H9 (cell line): Measurements from ENCODE around the gene DIAPH2. TPM values are rescaled to one million over a fixed set of nuclear protein-coding genes. Genes with fewer than 3 reads are reported as not detected.

Experiments
- DNase-seq: peaks from one replicate; pipeline ENCODE4 v3.0.0-alpha.2; 2017
- H2AFZ ChIP-seq: one replicate; pipeline ENCODE4 v1.6.1; 2013; ENCODE audit warnings: mild to moderate bottlenecking, low read length, control low read depth, moderate library complexity
- H2AK5ac ChIP-seq: 2 replicates; pipeline ENCODE4 v1.6.1; 2013; ENCODE audit warnings: low read length, control low read depth, mixed read lengths; ENCODE audit not compliant: insufficient read length
- H2BK120ac ChIP-seq: one replicate; pipeline ENCODE4 v1.6.1; 2013; ENCODE audit warnings: low read depth, mild to moderate bottlenecking, low read length, control low read depth, inconsistent platforms; ENCODE audit not compliant: poor library complexity, severe bottlenecking
- H2BK12ac ChIP-seq: 2 replicates; pipeline ENCODE4 v1.6.1; 2013; ENCODE audit warnings: low read length, control low read depth, mixed read lengths, low read depth; ENCODE audit not compliant: insufficient read length
- H2BK15ac ChIP-seq: 2 replicates; pipeline ENCODE4 v1.6.1; 2013; ENCODE audit warnings: low read depth, low read length, control low read depth
- H2BK20ac ChIP-seq: one replicate; pipeline ENCODE4 v1.6.1; 2013; ENCODE audit warnings: low read depth, mild to moderate bottlenecking, low read length, control low read depth, inconsistent platforms; ENCODE audit not compliant: poor library complexity, severe bottlenecking
- H2BK5ac ChIP-seq: 2 replicates; pipeline ENCODE4 v1.6.1; 2013; ENCODE audit warnings: low read length, control low read depth, mixed read lengths; ENCODE audit not compliant: insufficient read length
- H3K14ac ChIP-seq: 2 replicates; pipeline ENCODE4 v1.6.1; 2013; ENCODE audit warnings: low read length, control low read depth; ENCODE audit not compliant: insufficient read depth
- H3K18ac ChIP-seq: 2 replicates; pipeline ENCODE4 v1.6.1; 2013; ENCODE audit warnings: low read depth, mild to moderate bottlenecking, mixed read lengths, low read length, control low read depth; ENCODE audit not compliant: insufficient read length
- H3K23ac ChIP-seq: 2 replicates; pipeline ENCODE4 v1.6.1; 2013; ENCODE audit warnings: low read length, control low read depth, mixed read lengths, low read depth; ENCODE audit not compliant: insufficient read length
- H3K23me2 ChIP-seq: 2 replicates; pipeline ENCODE4 v1.6.1; 2013; ENCODE audit warnings: low read depth, mild to moderate bottlenecking, mixed read lengths, low read length, control low read depth; ENCODE audit not compliant: insufficient read length, poor library complexity, severe bottlenecking
- H3K27ac ChIP-seq: 2 replicates; pipeline ENCODE4 v1.5.1; 2013; ENCODE audit warnings: low read length, control low read depth, mixed read lengths, low read depth; ENCODE audit not compliant: insufficient read length
- H3K27me3 ChIP-seq: 2 replicates; pipeline ENCODE4 v1.6.1; 2013; ENCODE audit warnings: low read length, control low read depth, inconsistent platforms; ENCODE audit not compliant: insufficient read depth
- H3K4ac ChIP-seq: 2 replicates; pipeline ENCODE4 v1.6.1; 2013; ENCODE audit warnings: low read depth, mild to moderate bottlenecking, control low read depth, inconsistent platforms, low read length, moderate library complexity
- H3K4me1 ChIP-seq: 2 replicates; pipeline ENCODE4 v1.6.1; 2013; ENCODE audit warnings: low read length, control low read depth, inconsistent platforms; ENCODE audit not compliant: insufficient read depth
- H3K4me2 ChIP-seq: 2 replicates; pipeline ENCODE4 v1.6.1; 2013; ENCODE audit warnings: low read length, control low read depth, mixed read lengths; ENCODE audit not compliant: insufficient read length, insufficient read depth
- H3K56ac ChIP-seq: 2 replicates; pipeline ENCODE4 v1.6.1; 2013; ENCODE audit warnings: low read depth, mild to moderate bottlenecking, mixed read lengths, low read length, control low read depth; ENCODE audit not compliant: insufficient read length
- H3K79me1 ChIP-seq: 2 replicates; pipeline ENCODE4 v1.6.1; 2013; ENCODE audit warnings: low read depth, mild to moderate bottlenecking, moderate library complexity, low read length, control low read depth, inconsistent platforms; ENCODE audit not compliant: insufficient read depth, poor library complexity, severe bottlenecking
- H3K79me2 ChIP-seq: 2 replicates; pipeline ENCODE4 v1.6.1; 2013; ENCODE audit warnings: low read length, control low read depth, inconsistent platforms; ENCODE audit not compliant: insufficient read depth
- H3K9ac ChIP-seq: 2 replicates; pipeline ENCODE4 v1.6.1; 2013; ENCODE audit warnings: low read length, control low read depth, mixed read lengths; ENCODE audit not compliant: insufficient read length; ENCODE audit errors: extremely low read depth
- H3K9me3 ChIP-seq: one replicate; pipeline ENCODE4 v1.6.1; 2013; ENCODE audit warnings: low read depth, low read length, inconsistent platforms; ENCODE audit not compliant: control insufficient read depth
- H3T11ph ChIP-seq: one replicate; pipeline ENCODE4 v1.6.1; 2013; ENCODE audit warnings: mild to moderate bottlenecking, low read length, control low read depth, inconsistent platforms
- H4K20me1 ChIP-seq: one replicate; pipeline ENCODE4 v1.6.1; 2013; ENCODE audit not compliant: control insufficient read depth, insufficient read length, insufficient read depth
- H4K5ac ChIP-seq: 2 replicates; pipeline ENCODE4 v1.6.1; 2013; ENCODE audit warnings: low read depth, mild to moderate bottlenecking, mixed read lengths, low read length, control low read depth; ENCODE audit not compliant: insufficient read length
- H4K8ac ChIP-seq: replicated peaks from 2 replicates; pipeline ENCODE4 v1.6.1; 2013; ENCODE audit warnings: low read length, control low read depth, mixed read lengths, low read depth; ENCODE audit not compliant: insufficient read length
- H4K91ac ChIP-seq: 2 replicates; pipeline ENCODE4 v1.6.1; 2013; ENCODE audit warnings: low read depth, mild to moderate bottlenecking, moderate library complexity, mixed read lengths, low read length, control low read depth; ENCODE audit not compliant: insufficient read length
- H3K27ac Mint-ChIP-seq, 3 experiments: 2 replicates in 2 of 3; 3 replicates in 1 of 3; pipeline ENCODE4 v1.8.0; 2020 to 2021; ENCODE audit warnings: mixed read lengths in 3 of 3, mild to moderate bottlenecking in 1 of 3, moderate library complexity in 1 of 3
- H3K27me3 Mint-ChIP-seq: 2 replicates; pipeline ENCODE4 v1.8.0; 2021; ENCODE audit warnings: low read depth, mild to moderate bottlenecking, moderate library complexity, mixed read lengths
- H3K36me3 Mint-ChIP-seq, 3 experiments: 2 replicates in 2 of 3; 3 replicates in 1 of 3; pipeline ENCODE4 v1.8.0; 2020 to 2021; ENCODE audit warnings: low read depth in 3 of 3, mixed read lengths in 3 of 3; ENCODE audit not compliant: insufficient read depth in 1 of 3
- H3K4me1 Mint-ChIP-seq, 2 experiments: 2 replicates each; pipeline ENCODE4 v1.8.0; 2020; ENCODE audit warnings: mixed read lengths in 2 of 2
- H3K4me3 Mint-ChIP-seq, 2 experiments: 2 replicates in 1 of 2; 3 replicates in 1 of 2; pipeline ENCODE4 v1.8.0; 2020 to 2021; ENCODE audit warnings: mild to moderate bottlenecking in 2 of 2, mixed read lengths in 2 of 2, moderate library complexity in 1 of 2
- H3K9me3 Mint-ChIP-seq, 2 experiments: 2 replicates in 1 of 2; 3 replicates in 1 of 2; pipeline ENCODE4 v1.8.0; 2020; ENCODE audit warnings: mild to moderate bottlenecking in 2 of 2, mixed read lengths in 2 of 2, moderate library complexity in 1 of 2
- CTCF ChIP-seq: fragments of 200-600 bp; sonication (generic); conservative IDR thresholded peaks from 3 replicates; pipeline ENCODE4 v1.8.0; 2021; ENCODE audit warnings: antibody characterized with exemption, mild to moderate bottlenecking
- total RNA-seq: library from RNA; stranded (reverse); gene quantifications from 2 replicates; pipeline ENCODE4 v1.2.1, GENCODE V29; 2021

Gene DIAPH2
- total RNA-seq, 1 experiment from 2014 or later = 45.4 TPM

GRCh38 chrX:97102938-97103337 lies 418.3 kb downstream of the DIAPH2 start:
- Mint-ChIP-seq H3K4me3 (no peak overlapping the region), H3K9me3 (no peaks in the 10 kb centered on the region), H3K27me3 (no peaks in the 10 kb centered on the region), H3K4me1 (peaks cover 5 to 6% of the 10 kb centered on the region in 2 experiments; a peak in 3 of 4 replicates), H3K27ac (no peak overlapping the region), H3K36me3 (no peaks in the 10 kb centered on the region)
- no peaks in the 10 kb centered on the region for H3K9me3 ChIP-seq
- H2BK12ac ChIP-seq = no peak overlapping the region
- no peak overlapping the region for H3K14ac ChIP-seq
- no peak overlapping the region for H4K5ac ChIP-seq
- H3K79me1 ChIP-seq = no peaks in the 10 kb centered on the region
- H3K18ac ChIP-seq = no peak overlapping the region
- H3K23me2 ChIP-seq = no peaks in the 10 kb centered on the region
- H2BK15ac ChIP-seq = no peak overlapping the region
- no peak overlapping the region for H2BK120ac ChIP-seq
- no peak for DNase-seq
- H3K4me2 ChIP-seq = no peak overlapping the region
- H2BK20ac ChIP-seq = no peak overlapping the region
- no peak overlapping the region for H3K9ac ChIP-seq
- no peak overlapping the region for H2BK5ac ChIP-seq
- H3K27ac ChIP-seq = no peak overlapping the region
- no peak overlapping the region for H2AK5ac ChIP-seq
- no peak overlapping the region for H3K4ac ChIP-seq
- no peak overlapping the region for H3K56ac ChIP-seq
- H3K27me3 ChIP-seq = no peaks in the 10 kb centered on the region
- no peak overlapping the region for H4K91ac ChIP-seq
- H3T11ph ChIP-seq = no peak overlapping the region
- H4K20me1 ChIP-seq = no peaks in the 10 kb centered on the region
- H2AFZ ChIP-seq = no peak overlapping the region
- TF ChIP-seq CTCF = no peak
- no peak overlapping the region for H3K23ac ChIP-seq
- no peak overlapping the region for H4K8ac ChIP-seq
- no peaks in the 10 kb centered on the region; the same call in 1 of the 2 replicates for H3K4me1 ChIP-seq
- H3K79me2 ChIP-seq = no peaks in the 10 kb centered on the region
